ENCODE results near the gene LILRA1.

DNA sequence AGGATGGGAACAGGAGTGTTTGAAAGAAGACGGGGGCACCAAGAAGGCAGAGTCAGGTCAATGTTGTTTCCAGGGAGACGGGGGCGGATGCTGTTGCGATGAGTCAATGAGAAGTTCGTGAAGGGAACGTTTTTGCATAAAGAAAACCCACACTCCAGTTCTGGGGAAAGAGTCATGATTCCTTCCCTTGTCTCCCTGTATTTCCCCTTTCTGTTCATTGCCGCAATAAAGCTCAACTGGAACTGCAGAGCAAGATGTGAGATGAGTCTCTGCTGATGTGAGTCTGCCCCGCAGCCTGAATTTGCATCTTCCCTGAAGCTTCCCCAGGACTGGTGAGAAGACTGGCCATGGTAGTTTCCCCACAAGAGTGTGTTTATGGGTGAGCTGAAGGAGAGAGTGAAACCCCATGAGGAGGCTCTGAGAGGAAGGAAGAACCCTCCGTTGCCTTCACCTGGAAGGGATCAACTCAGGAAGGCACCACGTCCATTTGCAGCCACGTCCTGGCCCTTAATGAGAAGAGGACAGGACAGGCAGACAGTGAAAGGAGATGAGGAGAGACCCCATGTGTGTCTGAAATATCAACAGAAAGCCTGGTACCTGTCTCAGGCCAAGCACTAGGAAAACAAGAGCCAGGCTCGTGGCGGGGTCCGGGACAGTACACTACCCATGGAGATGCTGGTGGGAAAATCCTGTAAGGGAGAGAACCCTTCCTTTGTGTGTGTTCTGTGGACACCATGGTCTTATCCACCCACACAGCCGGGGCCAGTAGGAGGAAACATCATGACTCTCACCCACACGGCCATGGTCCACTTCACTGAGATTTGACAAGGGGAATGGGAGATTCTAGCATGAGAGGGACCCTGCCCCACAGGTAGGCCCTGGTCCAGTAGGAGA is 13.7 kb downstream of the LILRA1 start:
- TF ChIP-seq CTCF (IDR thresholded peaks at IDR 0.05; ENCODE audit: low read depth, low read length, poor library complexity, severe bottlenecking) = no peak
- TF ChIP-seq EZH2phosphoT487 (IDR thresholded peaks at IDR 0.05; ENCODE audit: borderline replicate concordance, low read length) = no peak

All from DOHH2 (cell line).